Adrenal gland (tissue), 5 donors: ENCODE data around the gene PRR20G.

Experiments used
- POLR2A ChIP-seq, 2 donors: fragments of 450-650 bp; IDR thresholded peaks; one replicate each; pipeline ENCODE4 v1.6.1; 2017; ENCODE audit warnings: antibody characterized with exemption in 2 of 2, mild to moderate bottlenecking in 2 of 2, moderate library complexity in 1 of 2
- TF ChIP-seq, protein P1 (sequence below), 6 experiments: fragments of 450-650 bp in 4 of 6; fragments of 200-600 bp in 2 of 6; sonication (generic) in 1 of 6; IDR thresholded peaks; 1 replicate in 5 of 6; 2 replicates in 1 of 6; pipeline versions ENCODE4 v1.5.1 to v1.8.0; 2016 to 2021; ENCODE audit warnings: antibody characterized with exemption in 6 of 6, mild to moderate bottlenecking in 2 of 6, moderate library complexity in 1 of 6
- donor health status: DM: no; HTN: no; CAD: no.

DNA sequence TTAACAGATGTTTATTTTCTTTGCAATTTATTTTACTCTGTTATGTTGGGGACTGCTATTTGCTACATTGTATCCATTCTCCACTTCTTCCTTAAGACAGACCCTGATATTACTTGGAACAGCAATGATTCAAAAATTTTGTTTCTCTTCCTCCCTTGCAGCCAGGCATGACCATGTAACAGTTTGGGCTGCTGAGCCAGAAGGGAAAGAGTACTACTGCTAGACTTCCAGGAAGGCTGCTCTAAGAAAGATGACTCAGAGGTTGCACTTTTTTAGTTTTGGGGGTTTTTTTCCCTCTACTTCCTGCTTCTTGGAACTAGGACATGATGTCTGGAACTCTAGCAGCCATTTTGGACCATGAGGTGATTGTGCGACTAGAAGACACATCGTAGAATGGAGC is 10.3 kb downstream of the PRR20G start:
- TF ChIP-seq, protein P1, sequence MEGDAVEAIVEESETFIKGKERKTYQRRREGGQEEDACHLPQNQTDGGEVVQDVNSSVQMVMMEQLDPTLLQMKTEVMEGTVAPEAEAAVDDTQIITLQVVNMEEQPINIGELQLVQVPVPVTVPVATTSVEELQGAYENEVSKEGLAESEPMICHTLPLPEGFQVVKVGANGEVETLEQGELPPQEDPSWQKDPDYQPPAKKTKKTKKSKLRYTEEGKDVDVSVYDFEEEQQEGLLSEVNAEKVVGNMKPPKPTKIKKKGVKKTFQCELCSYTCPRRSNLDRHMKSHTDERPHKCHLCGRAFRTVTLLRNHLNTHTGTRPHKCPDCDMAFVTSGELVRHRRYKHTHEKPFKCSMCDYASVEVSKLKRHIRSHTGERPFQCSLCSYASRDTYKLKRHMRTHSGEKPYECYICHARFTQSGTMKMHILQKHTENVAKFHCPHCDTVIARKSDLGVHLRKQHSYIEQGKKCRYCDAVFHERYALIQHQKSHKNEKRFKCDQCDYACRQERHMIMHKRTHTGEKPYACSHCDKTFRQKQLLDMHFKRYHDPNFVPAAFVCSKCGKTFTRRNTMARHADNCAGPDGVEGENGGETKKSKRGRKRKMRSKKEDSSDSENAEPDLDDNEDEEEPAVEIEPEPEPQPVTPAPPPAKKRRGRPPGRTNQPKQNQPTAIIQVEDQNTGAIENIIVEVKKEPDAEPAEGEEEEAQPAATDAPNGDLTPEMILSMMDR (IDR thresholded peaks at IDR 0.05) = no peak
- TF ChIP-seq POLR2A (IDR thresholded peaks at IDR 0.05) = no peak
